ENCODE measurements around the gene GRSF1.
"Not testable (repeated sequence)": the region's sequence is repeated elsewhere in the genome, so short reads cannot be mapped to it uniquely, and the experiment has no call there.

GRSF1 gene

DNA sequence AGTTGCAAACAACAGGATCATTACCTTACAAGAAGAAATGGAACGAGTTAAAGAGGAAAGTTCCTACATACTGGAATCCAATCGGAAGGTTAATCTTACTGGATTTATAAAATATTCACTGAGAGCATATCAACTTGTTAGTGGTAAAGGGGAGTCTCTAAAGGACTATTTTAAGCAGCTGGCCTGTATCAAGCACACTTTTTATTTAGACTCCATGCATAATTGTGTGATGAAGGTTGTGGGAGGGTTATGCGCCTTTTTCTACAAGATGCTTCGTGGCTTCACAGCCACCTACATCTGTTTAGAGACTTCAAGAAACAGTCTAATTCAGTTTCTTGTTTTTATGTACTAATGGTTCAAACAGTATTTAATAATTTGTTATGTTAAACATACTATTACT, 56.6 kb downstream of the GRSF1 start:
- Histone ChIP-seq H3K4me3 (ENCODE audit: low read length) (no peak overlapping the region), H3K9ac (ENCODE audit: low read length) (no peak overlapping the region), H3K9me3 (ENCODE audit: control insufficient read depth, low read length) (no peaks in the 10 kb centered on the region), H3K27me3 (ENCODE audit: control insufficient read depth, insufficient read depth, low read length) (no peaks in the 10 kb centered on the region), H3K36me3 (ENCODE audit: control insufficient read depth, insufficient read depth, low read length) (no peaks in the 10 kb centered on the region), H3K4me1 (ENCODE audit: control insufficient read depth, insufficient read depth, low read length) (peaks cover 4% of the 10 kb centered on the region)

DNA sequence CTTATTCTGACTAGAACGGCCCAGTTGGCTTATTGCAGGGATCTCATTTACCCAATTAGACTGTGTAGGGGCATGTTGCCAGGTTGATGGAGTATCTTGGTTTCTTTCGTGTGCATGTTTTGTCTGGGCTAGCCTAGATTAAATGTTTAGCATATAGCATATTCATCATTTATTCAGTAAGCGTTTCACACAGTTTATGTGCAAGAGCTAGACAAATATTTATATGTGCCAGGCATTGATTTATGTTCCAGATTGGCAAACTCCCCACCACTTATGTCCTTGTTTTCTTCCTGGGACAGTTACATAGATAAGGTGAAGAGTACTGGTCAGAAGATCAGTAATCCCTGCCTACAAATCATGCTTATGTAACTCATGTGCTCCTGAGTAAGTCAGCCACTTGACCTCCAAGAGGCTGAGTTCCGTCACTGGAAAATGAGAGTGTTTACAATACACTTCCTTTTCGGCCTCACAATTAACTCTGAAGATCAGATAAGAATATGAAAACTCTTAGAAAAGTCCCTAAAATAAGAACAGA, 60.7 kb downstream of the GRSF1 start:
- H3K36me3 ChIP-seq (ENCODE audit: control insufficient read depth, insufficient read depth, low read length): no peaks in the 10 kb centered on the region
- H3K9me3 ChIP-seq (ENCODE audit: control insufficient read depth, low read length): no peaks in the 10 kb centered on the region
- H3K4me1 ChIP-seq (ENCODE audit: control insufficient read depth, insufficient read depth, low read length): peaks cover 4% of the 10 kb centered on the region
- H3K4me3 ChIP-seq (ENCODE audit: low read length): no peak overlapping the region
- H3K27me3 ChIP-seq (ENCODE audit: control insufficient read depth, insufficient read depth, low read length): no peaks in the 10 kb centered on the region
- no peak overlapping the region for H3K9ac ChIP-seq (ENCODE audit: low read length)

GRCh38 chr4:70772929-70773555, 66.6 kb downstream of the GRSF1 start:
- H3K27me3 ChIP-seq (ENCODE audit: control insufficient read depth, insufficient read depth, low read length): no peaks in the 10 kb centered on the region
- no peak overlapping the region for H3K4me3 ChIP-seq (ENCODE audit: low read length)
- H3K9ac ChIP-seq (ENCODE audit: low read length): no peak overlapping the region
- no peaks in the 10 kb centered on the region for H3K4me1 ChIP-seq (ENCODE audit: control insufficient read depth, insufficient read depth, low read length)
- H3K9me3 ChIP-seq (ENCODE audit: control insufficient read depth, low read length): no peaks in the 10 kb centered on the region
- no peaks in the 10 kb centered on the region for H3K36me3 ChIP-seq (ENCODE audit: control insufficient read depth, insufficient read depth, low read length)

GRCh38 chr4:70769396-70769795, 70.3 kb downstream of the GRSF1 start:
- H3K9ac ChIP-seq (ENCODE audit: low read length); H3K4me3 ChIP-seq (ENCODE audit: low read length); H3K4me1 ChIP-seq (ENCODE audit: control insufficient read depth, insufficient read depth, low read length); H3K36me3 ChIP-seq (ENCODE audit: control insufficient read depth, insufficient read depth, low read length); H3K27me3 ChIP-seq (ENCODE audit: control insufficient read depth, insufficient read depth, low read length); H3K9me3 ChIP-seq (ENCODE audit: control insufficient read depth, low read length): not testable (repeated sequence)

DNA sequence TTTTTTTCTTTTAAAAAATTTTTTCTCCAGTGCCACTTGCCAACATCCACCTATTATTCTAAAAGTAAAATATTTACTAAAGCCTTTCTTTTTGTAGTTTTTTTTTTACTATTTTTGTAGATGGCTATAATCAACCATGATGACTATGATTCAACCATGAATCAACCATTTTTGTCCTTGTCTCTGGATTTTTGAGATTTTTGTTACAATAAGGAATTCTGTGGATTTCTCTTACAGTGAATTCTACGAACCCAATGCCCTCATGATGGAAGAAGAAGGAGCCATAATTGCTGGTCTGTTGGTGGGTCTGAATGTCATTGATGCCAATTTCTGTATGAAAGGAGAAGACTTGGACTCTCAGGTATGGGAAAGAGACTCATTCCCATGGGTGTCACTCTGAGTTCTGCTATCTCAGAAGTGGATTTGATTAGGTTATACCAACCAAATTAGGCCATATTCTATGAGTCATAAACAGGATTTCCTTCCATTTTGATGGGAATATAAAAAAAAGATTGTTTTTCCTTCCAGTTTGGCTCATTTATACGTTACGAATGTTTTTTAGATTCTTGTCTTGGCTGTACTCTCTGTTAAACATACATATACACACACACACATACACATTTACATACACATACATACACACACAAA, 71.3 kb downstream of the GRSF1 start:
- no peak overlapping the region for H3K9ac ChIP-seq (ENCODE audit: low read length)
- H3K4me3 ChIP-seq (ENCODE audit: low read length): no peak overlapping the region
- H3K27me3 ChIP-seq (ENCODE audit: control insufficient read depth, insufficient read depth, low read length): no peaks in the 10 kb centered on the region
- no peaks in the 10 kb centered on the region for H3K36me3 ChIP-seq (ENCODE audit: control insufficient read depth, insufficient read depth, low read length)
- no peaks in the 10 kb centered on the region for H3K4me1 ChIP-seq (ENCODE audit: control insufficient read depth, insufficient read depth, low read length)
- H3K9me3 ChIP-seq (ENCODE audit: control insufficient read depth, low read length): no peaks in the 10 kb centered on the region
